ENCODE data around the gene PPP6R1. TPM values are rescaled to one million over a fixed set of nuclear protein-coding genes. Genes with fewer than 3 reads are reported as not detected.

The PPP6R1 gene
- total RNA-seq, 1 experiment from 2014 or later: 113 TPM

GRCh38 chr19:55265723-55266386 lies 7.0 kb upstream of the PPP6R1 start:
- CTCF ChIA-PET: no interaction called here
- intact Hi-C loops (cut with micrococcal nuclease; ENCODE audit: unreplicated experiment): no loop called here

GRCh38 chr19:55265173-55265572 lies 6.4 kb upstream of the PPP6R1 start:
- DNase-seq: no peak
- peaks cover 12% of the 10 kb centered on the region for H3K9me3 Mint-ChIP-seq (ENCODE audit: unreplicated experiment)
- POLR2A ChIA-PET: no interaction called here
- H3K4me3 ChIP-seq (ENCODE audit: low read depth, low read length): no peak overlapping the region
- H3K9me3 ChIP-seq: peaks cover 5% of the 10 kb centered on the region; the same call in 1 of the 2 replicates
- H3K27ac Mint-ChIP-seq (ENCODE audit: unreplicated experiment): no peak overlapping the region
- H3K27me3 ChIP-seq (replicated peaks; ENCODE audit: control insufficient read depth, insufficient read depth, low read length): no peaks in the 10 kb centered on the region
- H3K36me3 ChIP-seq (ENCODE audit: control insufficient read depth, insufficient read depth, low read length): no peaks in the 10 kb centered on the region
- H3K4me1 Mint-ChIP-seq (ENCODE audit: low read depth, unreplicated experiment): no peaks in the 10 kb centered on the region
- intact Hi-C loops (cut with micrococcal nuclease; ENCODE audit: unreplicated experiment): no loop called here
- no peaks in the 10 kb centered on the region for H3K27me3 Mint-ChIP-seq (ENCODE audit: insufficient read depth, unreplicated experiment)
- CTCF ChIA-PET: no interaction called here
- BruUV-seq (replicated peaks): no TSS peak
- no peak overlapping the region for H3K4me3 Mint-ChIP-seq (ENCODE audit: unreplicated experiment)
- peaks cover 15% of the 10 kb centered on the region for H3K36me3 Mint-ChIP-seq (ENCODE audit: insufficient read depth, unreplicated experiment)
- TF ChIP-seq CTCF (IDR thresholded peaks at IDR 0.05; ENCODE audit: insufficient read depth in 1 of 2, low read depth in 1 of 2, low read length in 1 of 2, severe bottlenecking in 1 of 2, unreplicated experiment in 1 of 2): no peak
- peaks cover 5% of the 10 kb centered on the region; the same call in 1 of the 2 replicates for H3K4me1 ChIP-seq

More at GRCh38 chr19:55265723-55266386, 7.0 kb upstream of the PPP6R1 start:
- Histone ChIP-seq H3K27me3 (replicated peaks; ENCODE audit: control insufficient read depth, insufficient read depth, low read length) (no peaks in the 10 kb centered on the region), H3K9me3 (peaks cover 5% of the 10 kb centered on the region; the same call in 1 of the 2 replicates), H3K4me1 (peaks cover 9% of the 10 kb centered on the region; the same call in 1 of the 2 replicates), H3K4me3 (ENCODE audit: low read depth, low read length) (no peak overlapping the region), H3K36me3 (ENCODE audit: control insufficient read depth, insufficient read depth, low read length) (no peaks in the 10 kb centered on the region)
- Mint-ChIP-seq H3K36me3 (ENCODE audit: insufficient read depth, unreplicated experiment) (peaks cover 16% of the 10 kb centered on the region), H3K4me3 (ENCODE audit: unreplicated experiment) (no peak overlapping the region), H3K27me3 (ENCODE audit: insufficient read depth, unreplicated experiment) (no peaks in the 10 kb centered on the region), H3K4me1 (ENCODE audit: low read depth, unreplicated experiment) (peaks cover 5% of the 10 kb centered on the region), H3K9me3 (ENCODE audit: unreplicated experiment) (peaks cover 12% of the 10 kb centered on the region), H3K27ac (ENCODE audit: unreplicated experiment) (peak overlapping the region; percentile 33)
- BruUV-seq (replicated peaks): no TSS peak
- DNase-seq: no peak
- TF ChIP-seq CTCF (IDR thresholded peaks at IDR 0.05; ENCODE audit: insufficient read depth in 1 of 2, low read depth in 1 of 2, low read length in 1 of 2, severe bottlenecking in 1 of 2, unreplicated experiment in 1 of 2): no peak
- POLR2A ChIA-PET: no interaction called here

GRCh38 chr19:55264531-55264930 lies 5.7 kb upstream of the PPP6R1 start:
- peaks cover 16% of the 10 kb centered on the region for H3K36me3 Mint-ChIP-seq (ENCODE audit: insufficient read depth, unreplicated experiment)
- CTCF ChIA-PET: no interaction called here
- no peaks in the 10 kb centered on the region for H3K36me3 ChIP-seq (ENCODE audit: control insufficient read depth, insufficient read depth, low read length)
- POLR2A ChIA-PET: no interaction called here
- no peak for DNase-seq
- no peak overlapping the region for H3K4me3 ChIP-seq (ENCODE audit: low read depth, low read length)
- H3K4me3 Mint-ChIP-seq (ENCODE audit: unreplicated experiment): no peak overlapping the region
- peaks cover 5% of the 10 kb centered on the region; the same call in 1 of the 2 replicates for H3K9me3 ChIP-seq
- H3K9me3 Mint-ChIP-seq (ENCODE audit: unreplicated experiment): peaks cover 12% of the 10 kb centered on the region
- TF ChIP-seq CTCF (IDR thresholded peaks at IDR 0.05; ENCODE audit: insufficient read depth in 1 of 2, low read depth in 1 of 2, low read length in 1 of 2, severe bottlenecking in 1 of 2, unreplicated experiment in 1 of 2): no peak
- H3K4me1 ChIP-seq: peaks cover 9% of the 10 kb centered on the region; the same call in 1 of the 2 replicates
- no peaks in the 10 kb centered on the region for H3K27me3 Mint-ChIP-seq (ENCODE audit: insufficient read depth, unreplicated experiment)
- no TSS peak for BruUV-seq (replicated peaks)
- H3K27me3 ChIP-seq (replicated peaks; ENCODE audit: control insufficient read depth, insufficient read depth, low read length): no peaks in the 10 kb centered on the region
- no peak overlapping the region for H3K27ac Mint-ChIP-seq (ENCODE audit: unreplicated experiment)
- no peaks in the 10 kb centered on the region for H3K4me1 Mint-ChIP-seq (ENCODE audit: low read depth, unreplicated experiment)
- intact Hi-C loops (cut with micrococcal nuclease; ENCODE audit: unreplicated experiment): no loop called here

Measured in Caco-2 (cell line).